PC-3 (cell line): ENCODE results near the gene NTRK1.

Experiments
- CTCF ChIP-seq: fragments of 300-600 bp; sonication (generic); conservative IDR thresholded peaks from 2 replicates; pipeline ENCODE4 v1.5.1; 2017; ENCODE audit warnings: antibody characterized with exemption, low read depth, mild to moderate bottlenecking, low read length
- EZH2 ChIP-seq: fragments of 300-600 bp; sonication (generic); IDR thresholded peaks from one replicate; pipeline ENCODE4 v1.6.1; 2017; ENCODE audit warnings: antibody characterized with exemption, mild to moderate bottlenecking, low read length; ENCODE audit not compliant: unreplicated experiment
- EZH2phosphoT487 ChIP-seq: fragments of 300-600 bp; sonication (generic); IDR thresholded peaks from 2 replicates; pipeline ENCODE4 v1.6.1; 2018; ENCODE audit warnings: mild to moderate bottlenecking, antibody characterized with exemption, low read length, borderline replicate concordance

DNA sequence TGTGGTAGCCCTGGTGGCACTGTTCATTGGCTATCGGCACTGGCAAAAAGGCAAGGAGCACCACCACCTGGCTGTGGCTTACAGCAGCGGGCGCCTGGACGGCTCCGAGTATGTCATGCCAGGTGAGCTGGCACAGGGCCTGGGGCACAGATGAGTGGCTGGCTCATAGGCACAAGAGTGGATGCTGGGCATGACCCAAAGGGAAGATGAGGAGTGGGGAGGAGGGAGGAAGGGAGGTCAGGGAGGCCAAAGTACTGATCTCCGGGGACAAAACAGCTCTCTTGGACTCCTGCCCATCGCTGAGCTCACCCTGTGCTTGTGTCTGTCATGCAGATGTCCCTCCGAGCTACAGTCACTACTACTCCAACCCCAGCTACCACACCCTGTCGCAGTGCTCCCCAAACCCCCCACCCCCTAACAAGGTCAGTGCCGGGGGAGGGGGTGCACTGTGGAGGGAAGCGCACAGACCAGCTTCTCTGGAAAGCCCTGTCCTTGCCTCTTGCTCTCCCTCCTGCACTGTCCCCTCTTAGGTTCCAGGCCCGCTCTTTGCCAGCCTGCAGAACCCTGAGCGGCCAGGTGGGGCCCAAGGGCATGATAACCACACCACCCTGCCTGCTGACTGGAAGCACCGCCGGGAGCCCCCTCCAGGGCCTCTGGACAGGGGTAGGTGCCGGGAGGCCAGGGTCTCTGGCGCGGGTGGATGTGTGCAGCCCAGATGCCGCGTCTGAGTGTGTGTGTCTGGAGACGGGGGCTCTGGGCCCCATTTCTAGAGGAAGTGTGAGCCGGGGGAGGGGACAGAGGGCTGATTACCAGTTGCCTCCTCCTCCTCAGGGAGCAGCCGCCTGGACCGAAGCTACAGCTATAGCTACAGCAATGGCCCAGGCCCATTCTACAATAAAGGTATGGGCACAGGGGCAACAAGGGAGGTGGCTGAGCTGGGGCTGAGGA lies 52.5 kb downstream of the NTRK1 start:
- TF ChIP-seq CTCF: no peak
- TF ChIP-seq EZH2: no peak
- TF ChIP-seq EZH2phosphoT487: no peak
